ENCODE results near the gene NCOR2. TPM values are rescaled to one million over a fixed set of nuclear protein-coding genes. Genes with fewer than 3 reads are reported as not detected.

The NCOR2 gene
- total and polyA plus RNA-seq, 2 donors (not counting 3 experiments of a cell fraction or from before 2014, with no cell fraction given) = 26.5 to 241 TPM

- no peaks in the 10 kb centered on the region for H3K9me3 ChIP-seq (replicated peaks; ENCODE audit: control insufficient read depth, insufficient read depth, low read length)
- H3K79me2 ChIP-seq (ENCODE audit: control insufficient read depth, insufficient read depth, low read length) = peaks cover 30% of the 10 kb centered on the region
- H3K9ac ChIP-seq (replicated peaks; ENCODE audit: extremely low read depth, insufficient read depth, low read length) = no peak overlapping the region
- H3K4me1 ChIP-seq (ENCODE audit: control insufficient read depth, extremely low read depth, insufficient read depth, low read length) = no peaks in the 10 kb centered on the region
- FAIRE-seq (no peak), DNase-seq (ENCODE audit: low read depth, low spot score) (no peak)
- peaks cover 0 to 4% of the 10 kb centered on the region in 2 experiments for H3K36me3 ChIP-seq (ENCODE audit: control insufficient read depth in 2 of 2, extremely low read depth in 1 of 2, insufficient read depth in 2 of 2, low read length in 2 of 2)
- intact Hi-C loops (cut with micrococcal nuclease) = no loop called here
- dilution Hi-C loops (cut with MboI; ENCODE audit: extremely low pct_ligation_motif_present, low sequenced_read_pairs) = no loop called here
- no peak overlapping the region for H2AFZ ChIP-seq (ENCODE audit: low read depth, low read length)
- H3K27ac ChIP-seq (ENCODE audit: insufficient read depth, low read depth, low read length) = no peak overlapping the region
- POLR2A ChIA-PET = no interaction called here
- no peak overlapping the region for H3K4me3 ChIP-seq (replicated peaks in 1 of 3; ENCODE audit: insufficient read depth in 1 of 3, low read depth in 1 of 3, low read length in 3 of 3)
- CTCF ChIA-PET = no interaction called here
- TF ChIP-seq MAX (IDR thresholded peaks at IDR 0.05; ENCODE audit: insufficient read depth, insufficient read length) = no peak
- no peak for TF ChIP-seq EZH2 (IDR thresholded peaks at IDR 0.05; ENCODE audit: borderline replicate concordance, low read depth, low read length, severe bottlenecking)
- no peak for TF ChIP-seq POLR2A (IDR thresholded peaks at IDR 0.05; ENCODE audit: low read depth, low read length)
- no peak for TF ChIP-seq GATA2 (IDR thresholded peaks at IDR 0.05; ENCODE audit: insufficient read depth, insufficient read length, low read depth, low read length)
- TF ChIP-seq, protein P1, sequence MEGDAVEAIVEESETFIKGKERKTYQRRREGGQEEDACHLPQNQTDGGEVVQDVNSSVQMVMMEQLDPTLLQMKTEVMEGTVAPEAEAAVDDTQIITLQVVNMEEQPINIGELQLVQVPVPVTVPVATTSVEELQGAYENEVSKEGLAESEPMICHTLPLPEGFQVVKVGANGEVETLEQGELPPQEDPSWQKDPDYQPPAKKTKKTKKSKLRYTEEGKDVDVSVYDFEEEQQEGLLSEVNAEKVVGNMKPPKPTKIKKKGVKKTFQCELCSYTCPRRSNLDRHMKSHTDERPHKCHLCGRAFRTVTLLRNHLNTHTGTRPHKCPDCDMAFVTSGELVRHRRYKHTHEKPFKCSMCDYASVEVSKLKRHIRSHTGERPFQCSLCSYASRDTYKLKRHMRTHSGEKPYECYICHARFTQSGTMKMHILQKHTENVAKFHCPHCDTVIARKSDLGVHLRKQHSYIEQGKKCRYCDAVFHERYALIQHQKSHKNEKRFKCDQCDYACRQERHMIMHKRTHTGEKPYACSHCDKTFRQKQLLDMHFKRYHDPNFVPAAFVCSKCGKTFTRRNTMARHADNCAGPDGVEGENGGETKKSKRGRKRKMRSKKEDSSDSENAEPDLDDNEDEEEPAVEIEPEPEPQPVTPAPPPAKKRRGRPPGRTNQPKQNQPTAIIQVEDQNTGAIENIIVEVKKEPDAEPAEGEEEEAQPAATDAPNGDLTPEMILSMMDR (IDR thresholded peaks at IDR 0.05; ENCODE audit: extremely low read depth in 1 of 2, insufficient read depth in 1 of 2, low read depth in 1 of 2, low read length in 2 of 2) = no peak
- TF ChIP-seq FOS (IDR thresholded peaks at IDR 0.05; ENCODE audit: borderline replicate concordance, insufficient read depth, low read length) = no peak
- TF ChIP-seq JUN (IDR thresholded peaks at IDR 0.05; ENCODE audit: borderline replicate concordance, insufficient read depth, insufficient read length, low read depth) = no peak
- TF ChIP-seq MYC (IDR thresholded peaks at IDR 0.05; ENCODE audit: low read depth, low read length) = no peak
- no peak for TF ChIP-seq POLR2AphosphoS5 (IDR thresholded peaks at IDR 0.05; ENCODE audit: insufficient read depth, low read depth, low read length)
- no TSS peak for BruUV-seq (replicated peaks)
- H4K20me1 ChIP-seq (replicated peaks; ENCODE audit: control insufficient read depth, extremely low read depth, insufficient read depth, low read length) = no peaks in the 10 kb centered on the region
- no peaks in the 10 kb centered on the region for H3K9me1 ChIP-seq (replicated peaks; ENCODE audit: control insufficient read depth, extremely low read depth, insufficient read depth, low read length)
- H3K4me2 ChIP-seq (ENCODE audit: insufficient read depth, low read length) = no peak overlapping the region
- H3K27me3 ChIP-seq (ENCODE audit: control insufficient read depth in 2 of 2, insufficient read depth in 2 of 2, low read length in 2 of 2) = no peaks in the 10 kb centered on the region
Observed at GRCh38 chr12:124531281-124531745, 36.1 kb downstream of the NCOR2 start.
